Neuronal stem cell (in vitro differentiated cells): ENCODE data around the gene ZCCHC24.

Experiments
- DNase-seq: peaks from one replicate; pipeline ENCODE4 v3.0.0-alpha.2; 2013; ENCODE audit warnings: low spot score
- H2AFZ ChIP-seq: one replicate; pipeline ENCODE4 v1.6.1; 2013; ENCODE audit warnings: mild to moderate bottlenecking, low read length, inconsistent platforms
- H2AK5ac ChIP-seq: 2 replicates; pipeline ENCODE4 v1.6.1; 2013; ENCODE audit warnings: low read depth, mild to moderate bottlenecking, inconsistent platforms, low read length, moderate library complexity, mixed read lengths
- H2BK120ac ChIP-seq: 2 replicates; pipeline ENCODE4 v1.6.1; 2013; ENCODE audit warnings: low read depth, mild to moderate bottlenecking, inconsistent platforms, low read length, moderate library complexity, mixed read lengths
- H2BK12ac ChIP-seq: one replicate; pipeline ENCODE4 v1.6.1; 2013; ENCODE audit warnings: low read length, inconsistent platforms
- H2BK15ac ChIP-seq: 2 replicates; pipeline ENCODE4 v1.6.1; 2013; ENCODE audit warnings: mild to moderate bottlenecking, low read length, inconsistent platforms, mixed read lengths
- H2BK5ac ChIP-seq: one replicate; pipeline ENCODE4 v1.6.1; 2013; ENCODE audit warnings: inconsistent platforms, mild to moderate bottlenecking, low read length, moderate library complexity
- H3K14ac ChIP-seq: one replicate; pipeline ENCODE4 v1.6.1; 2013; ENCODE audit warnings: low read length, inconsistent platforms
- H3K18ac ChIP-seq: 2 replicates; pipeline ENCODE4 v1.6.1; 2013; ENCODE audit warnings: low read length, inconsistent platforms
- H3K23ac ChIP-seq: 2 replicates; pipeline ENCODE4 v1.6.1; 2013; ENCODE audit warnings: low read depth, mild to moderate bottlenecking, mixed read lengths, low read length, inconsistent platforms; ENCODE audit not compliant: poor library complexity
- H3K27ac ChIP-seq: replicated peaks from 3 replicates; pipeline ENCODE4 v1.5.1; 2013; ENCODE audit warnings: low read length, inconsistent platforms
- H3K27me3 ChIP-seq, 3 experiments: 2 replicates each; pipeline ENCODE4 v1.6.1; 2013; ENCODE audit warnings: low read length in 3 of 3, mild to moderate bottlenecking in 2 of 3, inconsistent platforms in 1 of 3, low read depth in 1 of 3, mixed read lengths in 1 of 3, moderate library complexity in 1 of 3; ENCODE audit not compliant: control insufficient read depth in 3 of 3, insufficient read depth in 3 of 3
- H3K36me3 ChIP-seq, 2 donors: replicated peaks in 1 of 2; 2 replicates each; pipeline ENCODE4 v1.6.1; 2013; ENCODE audit warnings: low read length in 2 of 2; ENCODE audit not compliant: control insufficient read depth in 2 of 2, insufficient read depth in 2 of 2
- H3K4ac ChIP-seq: 2 replicates; pipeline ENCODE4 v1.6.1; 2013; ENCODE audit warnings: inconsistent platforms, mild to moderate bottlenecking, low read length, moderate library complexity
- H3K4me1 ChIP-seq, 2 donors: 1 replicate in 1 of 2; 2 replicates in 1 of 2; pipeline ENCODE4 v1.6.1; 2013; ENCODE audit warnings: low read length in 2 of 2, low read depth in 1 of 2; ENCODE audit not compliant: control insufficient read depth in 2 of 2, insufficient read depth in 1 of 2
- H3K4me2 ChIP-seq: one replicate; pipeline ENCODE4 v1.6.1; 2013; ENCODE audit warnings: mild to moderate bottlenecking, low read length, inconsistent platforms; ENCODE audit not compliant: insufficient read depth, poor library complexity, severe bottlenecking
- H3K4me3 ChIP-seq, 2 donors: 2 replicates each; pipeline ENCODE4 v1.5.1; 2013; ENCODE audit warnings: low read length in 2 of 2, mild to moderate bottlenecking in 2 of 2, inconsistent platforms in 1 of 2, moderate library complexity in 1 of 2
- H3K79me1 ChIP-seq: one replicate; pipeline ENCODE4 v1.6.1; 2013; ENCODE audit warnings: low read depth, mild to moderate bottlenecking, inconsistent platforms, low read length, moderate library complexity
- H3K9ac ChIP-seq: one replicate; pipeline ENCODE4 v1.6.1; 2013; ENCODE audit warnings: mild to moderate bottlenecking, low read depth, low read length, inconsistent platforms; ENCODE audit not compliant: poor library complexity
- H3K9me3 ChIP-seq, 2 donors: replicated peaks in 1 of 2; 2 replicates each; pipeline versions ENCODE3 to v1.6.1; 2013; ENCODE audit warnings: low read length in 2 of 2, mild to moderate bottlenecking in 2 of 2, inconsistent platforms in 1 of 2, low read depth in 1 of 2, mixed read lengths in 1 of 2, moderate library complexity in 1 of 2; ENCODE audit not compliant: control insufficient read depth in 2 of 2, insufficient read depth in 1 of 2
- H4K8ac ChIP-seq: one replicate; pipeline ENCODE4 v1.6.1; 2013; ENCODE audit warnings: low read depth, mild to moderate bottlenecking, inconsistent platforms, low read length, moderate library complexity
- H4K91ac ChIP-seq: one replicate; pipeline ENCODE4 v1.6.1; 2013; ENCODE audit warnings: low read length, low read depth, mild to moderate bottlenecking, inconsistent platforms; ENCODE audit not compliant: poor library complexity
- WGBS, 2 donors: extraction: QIAGEN DNeasy Blood & Tissue Kit; methylation state at CpG; one replicate each; pipeline ENCODE4 v1.1.7; 2013; ENCODE audit warnings: missing lambda C conversion rate in 2 of 2, mixed read lengths in 1 of 2; ENCODE audit not compliant: insufficient read length in 2 of 2, insufficient replicate concordance in 1 of 2; ENCODE audit errors: extremely low coverage in 2 of 2; 5-methylcytosine and 5-hydroxymethylcytosine counted together

Gene ZCCHC24

DNA sequence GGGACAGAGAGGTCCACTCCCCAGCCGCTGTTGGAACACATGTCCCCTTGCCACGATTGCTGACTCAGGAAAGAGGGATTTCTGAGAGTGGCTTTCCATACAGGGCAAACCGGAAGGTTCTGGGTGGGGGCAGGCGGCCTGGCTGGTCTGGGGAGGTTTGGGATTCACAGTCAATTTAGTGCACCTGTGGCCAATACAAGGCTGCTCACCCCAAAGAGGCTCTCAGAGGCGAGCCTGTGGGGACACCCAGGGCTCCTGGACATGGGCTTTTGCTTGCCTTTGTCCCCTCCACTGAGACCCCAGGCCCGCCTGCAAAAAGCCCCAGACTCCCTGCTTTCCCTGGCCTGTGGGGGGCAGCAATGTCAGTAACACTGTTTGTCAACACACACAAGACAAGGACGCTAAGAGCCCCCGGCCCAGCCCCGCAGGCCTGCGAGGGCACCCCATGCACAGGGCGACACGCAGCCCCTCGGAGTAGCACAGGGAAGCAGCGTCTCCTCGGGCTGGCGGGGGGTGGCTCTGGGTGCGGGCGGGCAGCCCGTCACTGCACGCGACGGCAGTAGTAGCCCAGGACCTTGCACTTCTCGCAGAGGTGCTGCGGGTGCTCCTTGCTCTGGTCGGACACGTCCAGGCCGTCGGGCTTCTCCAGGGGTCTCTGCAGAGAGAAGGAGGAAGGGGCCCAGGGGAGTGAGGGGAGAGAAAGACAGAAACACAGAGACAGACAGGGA is 59.5 kb downstream of the ZCCHC24 start:
- Histone ChIP-seq H3K9ac (no peak overlapping the region), H3K79me1 (no peaks in the 10 kb centered on the region), H4K8ac (no peak overlapping the region), H2BK5ac (no peak overlapping the region), H2AFZ (no peak overlapping the region), H4K91ac (no peak overlapping the region), H3K18ac (peak overlapping the region; percentile 67), H3K9me3 (no peaks in the 10 kb centered on the region), H3K23ac (peak overlapping the region; percentile 61), H3K4me1 (peaks cover 1 to 11% of the 10 kb centered on the region in 2 donors), H3K36me3 (peaks cover 0 to 2% of the 10 kb centered on the region in 2 donors), H2BK15ac (no peak overlapping the region), H3K4ac (no peak overlapping the region), H2BK12ac (no peak overlapping the region), H3K14ac (peak overlapping the region; percentile 75), H3K4me2 (no peak overlapping the region), H3K4me3 (no peak overlapping the region), H2AK5ac (peak overlapping the region; percentile 62), H3K27me3 (no peaks in the 10 kb centered on the region), H2BK120ac (no peak overlapping the region), H3K27ac (no peak overlapping the region)
- no peak for DNase-seq
- no CpG with 5 or more reads among the region's 28 CpGs for WGBS, 2 donors

DNA sequence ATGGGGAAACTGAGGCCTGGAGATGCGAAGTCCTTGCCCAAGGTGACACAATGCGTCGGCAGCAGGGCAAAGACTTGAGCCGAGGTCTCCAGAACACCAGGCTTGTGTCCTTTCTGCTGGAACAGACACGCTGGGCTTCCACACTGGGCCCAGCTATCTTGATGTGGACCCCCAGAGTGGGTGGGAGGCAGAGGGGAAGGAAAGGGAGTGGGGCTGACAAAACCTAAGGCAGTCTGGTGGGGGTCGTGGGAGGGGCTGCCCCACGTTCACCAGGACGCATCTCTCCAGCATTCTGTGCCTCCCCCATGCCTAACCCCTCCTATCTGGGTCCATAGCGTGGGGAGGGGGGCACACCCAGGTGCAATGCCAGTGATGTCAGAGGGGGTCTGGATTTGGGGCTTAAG is 60.0 kb downstream of the ZCCHC24 start:
- H3K27me3 ChIP-seq, result no peaks in the 10 kb centered on the region
- WGBS, 2 donors, result no CpG with 5 or more reads among the region's 9 CpGs
- no peak overlapping the region for H3K23ac ChIP-seq
- H3K4me2 ChIP-seq, result no peak overlapping the region
- no peak overlapping the region for H2BK12ac ChIP-seq
- no peak for DNase-seq
- no peak overlapping the region for H3K9ac ChIP-seq
- H3K27ac ChIP-seq, result no peak overlapping the region
- H2BK5ac ChIP-seq, result no peak overlapping the region
- peaks cover 0 to 2% of the 10 kb centered on the region in 2 donors for H3K36me3 ChIP-seq
- no peak overlapping the region for H2BK120ac ChIP-seq
- H3K79me1 ChIP-seq, result no peaks in the 10 kb centered on the region
- no peak overlapping the region for H3K4me3 ChIP-seq
- no peak overlapping the region for H4K91ac ChIP-seq
- peak overlapping the region; percentile 75 for H3K14ac ChIP-seq
- no peak overlapping the region for H4K8ac ChIP-seq
- H3K18ac ChIP-seq, result peak overlapping the region; percentile 66
- no peak overlapping the region for H2AK5ac ChIP-seq
- H3K9me3 ChIP-seq, result no peaks in the 10 kb centered on the region
- H2AFZ ChIP-seq, result no peak overlapping the region
- H3K4me1 ChIP-seq, result peaks cover 1 to 12% of the 10 kb centered on the region in 2 donors
- no peak overlapping the region for H2BK15ac ChIP-seq
- H3K4ac ChIP-seq, result no peak overlapping the region

DNA sequence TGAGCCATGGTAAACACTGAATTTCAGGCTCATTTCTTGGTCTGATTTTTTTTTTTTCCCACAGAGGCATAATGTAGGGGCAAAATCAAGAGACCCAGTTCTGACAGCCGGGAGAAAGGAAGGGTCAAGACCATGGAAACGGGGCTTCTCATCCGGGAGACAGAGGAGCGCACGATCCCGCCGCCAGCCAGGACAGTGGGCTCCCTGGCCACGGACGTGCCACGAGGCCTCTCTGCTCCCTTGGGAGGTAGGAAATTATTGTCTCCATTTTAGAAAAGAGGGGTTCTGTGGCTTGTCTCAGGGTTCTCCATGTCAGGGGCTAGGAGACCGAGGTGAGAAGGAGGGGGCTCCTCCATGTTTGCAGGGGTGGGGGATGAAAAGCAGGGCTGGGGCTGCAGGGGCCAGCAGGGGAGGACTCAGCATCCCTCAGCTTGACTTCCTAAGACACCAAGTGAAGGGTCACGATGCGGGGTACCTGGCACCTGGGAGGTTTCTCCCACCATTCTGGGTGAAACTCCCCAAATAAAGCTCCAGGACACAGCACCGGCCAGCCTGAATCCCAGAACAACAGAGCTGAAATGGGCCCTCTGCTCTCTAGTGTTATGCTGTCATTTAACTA is 60.5 kb downstream of the ZCCHC24 start:
- Histone ChIP-seq H3K4me1 (peaks cover 1 to 12% of the 10 kb centered on the region in 2 donors), H3K9me3 (no peaks in the 10 kb centered on the region), H3K14ac (no peak overlapping the region), H2AK5ac (no peak overlapping the region), H3K79me1 (no peaks in the 10 kb centered on the region), H3K36me3 (peaks cover 0 to 2% of the 10 kb centered on the region in 2 donors), H3K4me2 (no peak overlapping the region), H3K23ac (no peak overlapping the region), H2BK12ac (no peak overlapping the region), H2AFZ (no peak overlapping the region), H4K91ac (no peak overlapping the region), H3K27me3 (no peaks in the 10 kb centered on the region), H4K8ac (no peak overlapping the region), H3K4me3 (no peak overlapping the region), H3K9ac (no peak overlapping the region), H2BK5ac (no peak overlapping the region), H2BK120ac (no peak overlapping the region), H2BK15ac (no peak overlapping the region), H3K4ac (no peak overlapping the region), H3K27ac (no peak overlapping the region), H3K18ac (no peak overlapping the region)
- DNase-seq, result no peak
- WGBS, 2 donors, result no CpG with 5 or more reads among the region's 14 CpGs

DNA sequence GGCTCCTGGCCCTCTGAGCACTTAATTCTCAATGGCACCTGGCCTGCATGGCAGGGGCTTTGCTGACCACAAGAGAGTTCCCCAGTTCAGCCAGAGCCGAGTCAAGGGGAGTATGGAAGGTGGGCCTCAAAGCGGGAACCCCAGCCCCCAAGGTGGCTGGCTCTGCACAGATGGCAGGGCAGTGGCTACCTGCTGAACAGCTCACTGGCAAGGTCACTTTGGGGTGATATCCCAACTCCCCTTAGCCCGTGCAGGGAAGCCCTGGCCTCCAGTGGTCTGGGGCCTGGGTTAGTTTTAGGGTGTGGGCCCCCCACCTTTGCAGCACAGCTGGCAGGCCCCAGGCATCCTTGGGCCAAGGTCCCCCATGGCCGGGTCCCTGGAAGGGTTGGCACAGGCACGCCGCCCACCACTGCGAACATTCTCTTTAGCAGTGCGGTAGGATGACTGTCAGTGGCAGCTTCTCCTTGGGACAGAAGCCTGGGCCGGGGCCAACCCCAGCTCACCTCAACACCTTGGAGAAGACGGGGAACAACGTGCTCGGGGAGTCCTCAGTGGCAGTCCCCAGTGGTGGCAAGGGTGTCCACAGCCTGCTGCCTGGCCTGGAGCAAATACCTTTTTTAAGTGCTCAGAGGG is 61.3 kb downstream of the ZCCHC24 start:
- Histone ChIP-seq H3K9ac (peak overlapping the region; percentile 45), H3K14ac (no peak overlapping the region), H3K23ac (no peak overlapping the region), H2AK5ac (no peak overlapping the region), H3K4me2 (no peak overlapping the region), H3K18ac (no peak overlapping the region), H2AFZ (no peak overlapping the region), H2BK12ac (no peak overlapping the region), H3K9me3 (no peaks in the 10 kb centered on the region), H3K79me1 (no peaks in the 10 kb centered on the region), H2BK15ac (no peak overlapping the region), H3K27ac (no peak overlapping the region), H3K36me3 (peaks cover 0 to 2% of the 10 kb centered on the region in 2 donors), H3K4ac (no peak overlapping the region), H3K4me3 (no peak overlapping the region), H3K27me3 (no peaks in the 10 kb centered on the region), H4K8ac (no peak overlapping the region), H2BK5ac (no peak overlapping the region), H4K91ac (no peak overlapping the region), H2BK120ac (no peak overlapping the region), H3K4me1 (peaks cover 1 to 12% of the 10 kb centered on the region in 2 donors)
- no peak for DNase-seq
- WGBS, 2 donors, result no CpG with 5 or more reads among the region's 12 CpGs
